ENCODE measurements around the gene CMSS1.

DNA sequence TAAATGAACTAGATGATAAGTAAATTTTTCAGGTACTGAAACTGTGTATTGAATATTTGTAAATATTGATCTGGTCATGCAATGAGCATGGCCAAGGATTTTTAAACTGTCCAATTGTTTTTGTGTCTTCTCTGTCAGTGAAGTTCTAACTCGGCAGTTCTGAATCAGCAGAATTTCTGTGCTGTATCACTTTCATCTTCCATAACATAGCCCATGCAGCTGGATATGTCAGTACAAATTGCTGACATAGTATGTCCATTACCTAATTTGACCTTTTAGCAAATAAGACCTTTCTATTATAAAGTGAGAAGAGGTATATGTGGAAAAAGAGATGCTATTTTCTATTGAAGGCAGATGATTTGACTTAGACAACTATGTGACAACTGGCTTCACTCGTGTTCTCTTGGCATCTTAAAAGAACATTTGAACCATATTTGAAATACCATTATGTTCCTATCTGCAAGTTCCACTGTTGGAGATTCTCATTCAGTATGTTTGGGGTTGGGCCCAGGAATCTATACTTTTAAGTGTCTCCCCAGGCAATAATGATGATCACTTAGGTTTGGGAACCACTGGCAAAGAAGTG is 90.4 kb downstream of the CMSS1 start:
- no peak for TF ChIP-seq GABPA (IDR thresholded peaks at IDR 0.05; ENCODE audit: low read depth)
- TF ChIP-seq, protein P1, sequence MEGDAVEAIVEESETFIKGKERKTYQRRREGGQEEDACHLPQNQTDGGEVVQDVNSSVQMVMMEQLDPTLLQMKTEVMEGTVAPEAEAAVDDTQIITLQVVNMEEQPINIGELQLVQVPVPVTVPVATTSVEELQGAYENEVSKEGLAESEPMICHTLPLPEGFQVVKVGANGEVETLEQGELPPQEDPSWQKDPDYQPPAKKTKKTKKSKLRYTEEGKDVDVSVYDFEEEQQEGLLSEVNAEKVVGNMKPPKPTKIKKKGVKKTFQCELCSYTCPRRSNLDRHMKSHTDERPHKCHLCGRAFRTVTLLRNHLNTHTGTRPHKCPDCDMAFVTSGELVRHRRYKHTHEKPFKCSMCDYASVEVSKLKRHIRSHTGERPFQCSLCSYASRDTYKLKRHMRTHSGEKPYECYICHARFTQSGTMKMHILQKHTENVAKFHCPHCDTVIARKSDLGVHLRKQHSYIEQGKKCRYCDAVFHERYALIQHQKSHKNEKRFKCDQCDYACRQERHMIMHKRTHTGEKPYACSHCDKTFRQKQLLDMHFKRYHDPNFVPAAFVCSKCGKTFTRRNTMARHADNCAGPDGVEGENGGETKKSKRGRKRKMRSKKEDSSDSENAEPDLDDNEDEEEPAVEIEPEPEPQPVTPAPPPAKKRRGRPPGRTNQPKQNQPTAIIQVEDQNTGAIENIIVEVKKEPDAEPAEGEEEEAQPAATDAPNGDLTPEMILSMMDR (IDR thresholded peaks at IDR 0.05; ENCODE audit: insufficient read depth, low read length) = no peak
